GM12892 (cell line): ENCODE data around the gene DTNB.

Experiments used
- POLR2A ChIP-seq: IDR thresholded peaks from 2 replicates; pipeline ENCODE4 v1.6.1; 2011; ENCODE audit warnings: low read depth, low read length, control low read depth
- POLR2AphosphoS5 ChIP-seq: IDR thresholded peaks from 2 replicates; pipeline ENCODE4 v1.6.1; 2011; ENCODE audit warnings: low read depth, low read length, control low read depth
- TAF1 ChIP-seq: IDR thresholded peaks from 2 replicates; pipeline ENCODE4 v1.6.1; 2011; ENCODE audit warnings: low read depth, mild to moderate bottlenecking, control low read depth, low read length, borderline replicate concordance

DNA sequence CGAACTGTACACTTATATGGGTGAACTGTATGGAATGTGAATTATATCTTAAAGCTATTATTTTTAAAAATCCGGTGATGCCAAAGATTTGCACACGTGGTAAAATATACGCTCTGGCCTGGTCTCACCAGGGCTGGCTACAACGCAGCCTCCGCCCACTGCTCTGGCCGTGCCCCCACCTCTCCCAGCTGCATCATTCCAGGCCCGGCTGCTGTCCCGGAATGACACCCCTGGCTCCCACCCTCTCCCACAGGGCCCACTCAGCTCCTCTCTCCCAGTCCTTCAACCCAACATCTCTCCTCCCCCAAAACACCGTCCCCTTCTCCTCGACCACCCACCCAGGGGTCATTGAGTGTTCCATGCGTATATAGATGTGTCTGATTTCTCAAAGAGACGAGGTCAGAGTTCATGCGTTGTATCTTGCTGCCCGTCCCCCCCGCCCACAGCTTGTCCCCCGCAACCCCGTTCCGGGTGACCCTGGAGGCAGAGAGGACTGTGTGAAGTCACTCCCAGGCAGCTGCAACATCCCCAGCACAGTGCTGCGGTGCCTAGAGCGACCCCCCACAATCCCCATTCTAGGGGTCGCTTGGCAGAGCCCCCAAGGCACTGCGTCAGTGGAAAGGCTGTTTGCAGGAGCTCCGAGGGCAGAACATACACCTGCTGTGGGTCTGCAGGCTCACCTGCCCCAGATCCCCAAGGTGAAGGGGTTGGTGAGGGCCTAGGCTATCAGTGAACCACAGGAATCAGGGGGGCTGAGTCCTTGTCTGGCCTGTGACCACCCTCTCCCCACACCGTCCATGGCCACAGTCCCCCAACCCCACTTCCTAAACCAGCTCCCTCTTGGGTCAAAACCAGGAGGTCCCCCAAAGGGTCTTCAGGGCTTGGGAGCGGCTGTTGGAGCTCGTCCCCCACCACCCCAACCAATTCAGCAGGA is 345.0 kb downstream of the DTNB start:
- TF ChIP-seq POLR2AphosphoS5 = no peak
- no peak for TF ChIP-seq POLR2A
- TF ChIP-seq TAF1 = no peak
